MCF 10A (cell line): ENCODE results near the gene CDKN1A. TPM values are rescaled to one million over a fixed set of nuclear protein-coding genes. Genes with fewer than 3 reads are reported as not detected.

Experiments used
- BruUV-seq: library from RNA; stranded (reverse); fragments of 400-500 nt; replicated peaks from 2 replicates; lab custom pipeline; 2021; lab: Mats Ljungman, UMichigan
- CTCF ChIA-PET: fragments of 300-600 bp; sonication (Branson Sonifier 250); formaldehyde crosslinking; extraction: SDS; loops from one replicate; lab custom pipeline; 2021; ENCODE audit warnings: antibody characterized with exemption, inconsistent platforms; lab: Yijun Ruan, JAX
- POLR2A ChIA-PET: fragments of 300-600, 350-650 bp; sonication (Branson Sonifier 250); formaldehyde crosslinking; extraction: SDS; loops from one replicate; lab custom pipeline; 2020; ENCODE audit warnings: antibody characterized with exemption, inconsistent platforms; lab: Yijun Ruan, JAX
- DNase-seq: peaks from one replicate; pipeline ENCODE4 v3.0.0-alpha.2; 2018; ENCODE audit not compliant: unreplicated experiment
- H3K27ac Mint-ChIP-seq: one replicate; pipeline ENCODE4 v1.8.0; 2022; ENCODE audit warnings: mild to moderate bottlenecking, low read depth, mixed read lengths; ENCODE audit not compliant: unreplicated experiment
- H3K27me3 Mint-ChIP-seq: one replicate; pipeline ENCODE4 v1.8.0; 2022; ENCODE audit warnings: mixed read lengths; ENCODE audit not compliant: insufficient read depth, unreplicated experiment
- H3K36me3 Mint-ChIP-seq: one replicate; pipeline ENCODE4 v1.8.0; 2022; ENCODE audit warnings: mild to moderate bottlenecking, moderate library complexity, mixed read lengths; ENCODE audit not compliant: insufficient read depth, unreplicated experiment
- H3K4me1 Mint-ChIP-seq: one replicate; pipeline ENCODE4 v1.8.0; 2022; ENCODE audit warnings: mixed read lengths; ENCODE audit not compliant: insufficient read depth, unreplicated experiment
- H3K4me3 Mint-ChIP-seq: one replicate; pipeline ENCODE4 v1.8.0; 2022; ENCODE audit warnings: mild to moderate bottlenecking, moderate library complexity, mixed read lengths; ENCODE audit not compliant: unreplicated experiment
- H3K9me3 Mint-ChIP-seq: one replicate; pipeline ENCODE4 v1.8.0; 2022; ENCODE audit warnings: mixed read lengths; ENCODE audit not compliant: unreplicated experiment
- intact Hi-C: fragments of 100-400 bp; cut with micrococcal nuclease; formaldehyde crosslinking; loops from 2 replicates; pipeline ENCODE4 v1.14.1; 2022
- total RNA-seq: library from RNA; stranded (reverse); gene quantifications from 2 replicates; pipeline ENCODE4 v1.2.3, GENCODE V29; 2022
- TF ChIP-seq, protein P1 (sequence below): fragments of 200-600 bp; IDR thresholded peaks from one replicate; pipeline ENCODE4 v1.8.0; 2022; ENCODE audit warnings: antibody characterized with exemption, mild to moderate bottlenecking; ENCODE audit not compliant: unreplicated experiment

CDKN1A gene
- total RNA-seq, 1 experiment from 2014 or later = 407 TPM

DNA sequence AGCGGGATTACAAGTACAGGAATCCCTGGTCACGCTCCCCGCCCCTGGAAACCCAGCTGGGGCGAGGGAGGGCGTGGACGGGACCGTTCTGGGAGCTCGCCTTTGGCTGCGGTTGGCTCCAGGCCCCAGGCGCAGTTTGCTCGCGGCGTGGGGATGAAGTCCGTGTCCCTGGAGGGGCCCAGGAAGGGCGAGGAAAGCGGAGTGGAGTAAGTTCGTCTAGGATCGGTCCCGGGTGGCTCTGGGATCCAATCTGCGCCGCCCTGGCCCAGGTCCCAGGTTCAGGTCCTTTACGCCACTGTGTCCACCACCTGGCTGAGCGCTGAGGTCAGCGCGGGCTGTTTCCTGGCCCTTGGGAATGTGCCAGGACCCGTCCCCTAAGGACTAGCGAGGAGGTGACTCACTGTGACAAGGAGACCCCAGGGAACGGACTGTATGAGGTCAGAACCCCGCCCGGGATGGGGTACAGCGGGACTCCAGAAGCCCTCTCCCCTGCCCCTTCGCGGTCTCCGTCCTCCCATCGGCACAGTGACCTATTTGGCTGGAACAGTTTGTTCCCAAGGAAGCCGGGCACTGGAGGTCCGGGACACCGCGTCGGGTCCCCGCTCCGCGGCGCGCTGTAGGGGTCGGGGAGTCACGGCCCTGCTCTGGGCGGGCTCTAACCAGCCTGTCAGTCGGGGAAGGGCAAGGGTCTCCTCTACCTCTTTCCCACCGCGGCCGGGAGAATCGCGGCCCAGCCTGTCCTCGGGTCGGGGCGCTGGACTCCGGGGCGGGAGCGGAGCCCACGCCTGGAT is 724 bp downstream of the CDKN1A start:
- peak overlapping the region; percentile 87 for H3K4me3 Mint-ChIP-seq
- CTCF ChIA-PET = interaction anchor here (0.6 to 8.0 kb wide), 9 partner anchors 12 to 86 kb away, joined by 3 to 37 read pairs (median 4); no protein-coding TSS in a partner anchor

GRCh38 chr6:36682328-36683144 is 4.0 kb downstream of the CDKN1A start:
- intact Hi-C loops = loop anchor here (2.0 to 10.0 kb wide), 2 partner anchors 76 to 258 kb away; no protein-coding TSS in a partner anchor
- Mint-ChIP-seq H3K9me3 (no peaks in the 10 kb centered on the region), H3K36me3 (peaks cover 97% of the 10 kb centered on the region), H3K27me3 (no peaks in the 10 kb centered on the region), H3K4me1 (peaks cover 12% of the 10 kb centered on the region), H3K4me3 (peak overlapping the region; percentile 87), H3K27ac (peak overlapping the region; percentile 65)
- POLR2A ChIA-PET = interaction anchor here (0.6 to 17.5 kb wide), 22 partner anchors 11 to 654 kb away, joined by 3 to 495 read pairs (median 4); partner anchors contain the start of genes MAPK14 and SRSF3
- BruUV-seq = no TSS peak
- CTCF ChIA-PET = interaction anchor here (0.6 to 8.0 kb wide), 14 partner anchors 16 to 950 kb away, joined by 3 to 37 read pairs (median 5); no protein-coding TSS in a partner anchor
- peak; percentile 95 for DNase-seq
- TF ChIP-seq, protein P1, sequence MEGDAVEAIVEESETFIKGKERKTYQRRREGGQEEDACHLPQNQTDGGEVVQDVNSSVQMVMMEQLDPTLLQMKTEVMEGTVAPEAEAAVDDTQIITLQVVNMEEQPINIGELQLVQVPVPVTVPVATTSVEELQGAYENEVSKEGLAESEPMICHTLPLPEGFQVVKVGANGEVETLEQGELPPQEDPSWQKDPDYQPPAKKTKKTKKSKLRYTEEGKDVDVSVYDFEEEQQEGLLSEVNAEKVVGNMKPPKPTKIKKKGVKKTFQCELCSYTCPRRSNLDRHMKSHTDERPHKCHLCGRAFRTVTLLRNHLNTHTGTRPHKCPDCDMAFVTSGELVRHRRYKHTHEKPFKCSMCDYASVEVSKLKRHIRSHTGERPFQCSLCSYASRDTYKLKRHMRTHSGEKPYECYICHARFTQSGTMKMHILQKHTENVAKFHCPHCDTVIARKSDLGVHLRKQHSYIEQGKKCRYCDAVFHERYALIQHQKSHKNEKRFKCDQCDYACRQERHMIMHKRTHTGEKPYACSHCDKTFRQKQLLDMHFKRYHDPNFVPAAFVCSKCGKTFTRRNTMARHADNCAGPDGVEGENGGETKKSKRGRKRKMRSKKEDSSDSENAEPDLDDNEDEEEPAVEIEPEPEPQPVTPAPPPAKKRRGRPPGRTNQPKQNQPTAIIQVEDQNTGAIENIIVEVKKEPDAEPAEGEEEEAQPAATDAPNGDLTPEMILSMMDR = no peak

More for the DNA sequence above, 724 bp downstream of the CDKN1A start:
- Mint-ChIP-seq H3K27me3 (no peaks in the 10 kb centered on the region), H3K4me1 (peaks cover 29% of the 10 kb centered on the region), H3K27ac (peak overlapping the region; percentile 97), H3K36me3 (peaks cover 64% of the 10 kb centered on the region), H3K9me3 (no peaks in the 10 kb centered on the region)
- POLR2A ChIA-PET = interaction anchor here (0.7 to 17.5 kb wide), 27 partner anchors 8 to 1183 kb away, joined by 3 to 495 read pairs (median 4); partner anchors contain the start of genes PPIL1 and SRSF3
- BruUV-seq = TSS peak; percentile 49
- TF ChIP-seq, protein P1 = no peak
- DNase-seq = peak; percentile 62
- intact Hi-C loops = loop anchor here (5.0 kb wide), 1 partner anchor 132 kb away; the partner anchor contains the start of gene STK38

- Mint-ChIP-seq H3K27me3 (no peaks in the 10 kb centered on the region), H3K27ac (peak overlapping the region; percentile 65), H3K36me3 (peaks cover 100% of the 10 kb centered on the region), H3K4me1 (peaks cover 8% of the 10 kb centered on the region), H3K4me3 (peak overlapping the region; percentile 87), H3K9me3 (no peaks in the 10 kb centered on the region)
- CTCF ChIA-PET = interaction anchor here (0.6 to 2.0 kb wide), 7 partner anchors 19 to 236 kb away, joined by 3 to 5 read pairs (median 4); no protein-coding TSS in a partner anchor
- TF ChIP-seq, protein P1 = no peak
- intact Hi-C loops = loop anchor here (2.0 to 10.0 kb wide), 2 partner anchors 76 to 258 kb away; no protein-coding TSS in a partner anchor
- no TSS peak for BruUV-seq
- DNase-seq = no peak
- POLR2A ChIA-PET = interaction anchor here (0.8 to 17.5 kb wide), 15 partner anchors 10 to 240 kb away, joined by 3 to 495 read pairs (median 15); partner anchors contain the start of gene SRSF3
Measured at GRCh38 chr6:36683145-36683655, 4.7 kb downstream of the CDKN1A start.
